AG10803 (cell line): ENCODE results near the gene KCNJ3.

Experiments used
- DNase-seq: peaks from one replicate; pipeline ENCODE4 v3.0.0; 2010; ENCODE audit warnings: low read depth
- H3K4me3 ChIP-seq: 2 replicates; pipeline ENCODE4 v1.5.1; 2011; ENCODE audit warnings: mild to moderate bottlenecking, low read length, control low read depth
- TF ChIP-seq, protein P1 (sequence below): conservative IDR thresholded peaks from 2 replicates; pipeline ENCODE4 v1.5.1; 2011; ENCODE audit warnings: mild to moderate bottlenecking, low read length, control low read depth, inconsistent platforms

The KCNJ3 gene

DNA sequence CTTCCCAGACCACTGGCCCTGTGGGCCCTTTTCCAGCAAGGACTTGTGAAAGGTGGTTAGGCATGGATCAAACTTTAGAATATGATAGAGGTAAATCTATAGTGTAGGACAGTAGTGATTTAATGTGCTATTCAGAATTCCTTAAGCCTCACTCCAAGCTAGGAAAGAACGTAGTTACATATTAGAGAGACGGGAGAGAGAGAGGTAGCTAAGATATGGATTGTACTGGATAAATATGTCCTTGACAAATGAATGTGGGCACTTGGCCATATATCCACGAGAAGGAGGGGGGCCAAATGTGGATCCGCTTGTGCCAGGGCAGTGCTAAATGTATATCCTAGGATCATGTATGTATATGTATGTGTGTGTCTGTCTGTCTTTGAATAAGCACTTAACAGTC lies 6.5 kb downstream of the KCNJ3 start:
- DNase-seq = no peak
- H3K4me3 ChIP-seq = no peak overlapping the region
- TF ChIP-seq, protein P1, sequence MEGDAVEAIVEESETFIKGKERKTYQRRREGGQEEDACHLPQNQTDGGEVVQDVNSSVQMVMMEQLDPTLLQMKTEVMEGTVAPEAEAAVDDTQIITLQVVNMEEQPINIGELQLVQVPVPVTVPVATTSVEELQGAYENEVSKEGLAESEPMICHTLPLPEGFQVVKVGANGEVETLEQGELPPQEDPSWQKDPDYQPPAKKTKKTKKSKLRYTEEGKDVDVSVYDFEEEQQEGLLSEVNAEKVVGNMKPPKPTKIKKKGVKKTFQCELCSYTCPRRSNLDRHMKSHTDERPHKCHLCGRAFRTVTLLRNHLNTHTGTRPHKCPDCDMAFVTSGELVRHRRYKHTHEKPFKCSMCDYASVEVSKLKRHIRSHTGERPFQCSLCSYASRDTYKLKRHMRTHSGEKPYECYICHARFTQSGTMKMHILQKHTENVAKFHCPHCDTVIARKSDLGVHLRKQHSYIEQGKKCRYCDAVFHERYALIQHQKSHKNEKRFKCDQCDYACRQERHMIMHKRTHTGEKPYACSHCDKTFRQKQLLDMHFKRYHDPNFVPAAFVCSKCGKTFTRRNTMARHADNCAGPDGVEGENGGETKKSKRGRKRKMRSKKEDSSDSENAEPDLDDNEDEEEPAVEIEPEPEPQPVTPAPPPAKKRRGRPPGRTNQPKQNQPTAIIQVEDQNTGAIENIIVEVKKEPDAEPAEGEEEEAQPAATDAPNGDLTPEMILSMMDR = no peak

DNA sequence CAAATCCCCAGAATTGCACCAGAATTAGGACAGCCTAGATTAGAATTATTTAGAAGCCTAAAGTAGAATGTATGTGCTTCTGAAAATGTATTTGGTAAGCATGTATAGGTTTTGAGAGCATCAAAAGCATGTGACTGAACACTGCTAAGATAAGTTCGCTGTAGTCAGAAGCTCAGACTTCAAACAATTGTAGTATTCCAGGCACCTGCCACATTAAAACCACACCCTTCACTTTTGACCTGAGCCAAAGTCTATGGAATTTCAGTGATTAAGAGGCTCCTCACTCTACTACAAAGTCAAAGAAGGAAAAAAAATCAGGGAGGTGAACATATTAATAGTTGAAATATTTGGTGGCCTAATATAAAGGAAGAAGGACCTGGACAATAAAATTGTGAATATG lies 8.2 kb downstream of the KCNJ3 start:
- TF ChIP-seq, protein P1 = no peak
- no peak for DNase-seq
- no peak overlapping the region for H3K4me3 ChIP-seq

DNA sequence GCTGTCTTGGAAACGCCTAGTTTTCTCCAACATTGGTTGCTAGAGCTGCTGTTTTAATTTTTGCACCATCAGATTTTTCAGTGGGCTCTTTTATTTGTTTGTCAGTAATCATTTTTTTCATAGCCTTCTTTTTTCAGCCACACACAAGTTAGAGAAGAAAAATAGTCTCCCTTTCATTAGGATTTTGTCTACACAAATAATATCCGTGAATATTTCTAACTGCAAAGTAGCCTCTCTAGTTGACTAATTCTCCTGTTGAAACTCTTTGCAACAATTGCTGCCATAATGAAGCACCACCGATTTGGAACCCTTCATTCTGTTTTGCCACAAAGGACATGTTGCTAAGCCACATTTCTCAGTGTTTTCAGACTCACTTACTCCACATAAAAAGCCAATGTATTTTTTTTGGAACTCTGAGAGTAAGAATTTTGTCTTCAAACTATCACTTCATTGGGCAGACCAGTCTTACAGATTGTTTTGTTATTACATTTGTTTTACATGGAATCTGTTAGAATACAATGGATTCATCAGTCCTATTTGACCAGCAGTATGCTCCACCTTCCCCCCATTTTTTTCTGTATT lies 9.6 kb downstream of the KCNJ3 start:
- H3K4me3 ChIP-seq = no peak overlapping the region
- TF ChIP-seq, protein P1 = no peak
- no peak for DNase-seq

DNA sequence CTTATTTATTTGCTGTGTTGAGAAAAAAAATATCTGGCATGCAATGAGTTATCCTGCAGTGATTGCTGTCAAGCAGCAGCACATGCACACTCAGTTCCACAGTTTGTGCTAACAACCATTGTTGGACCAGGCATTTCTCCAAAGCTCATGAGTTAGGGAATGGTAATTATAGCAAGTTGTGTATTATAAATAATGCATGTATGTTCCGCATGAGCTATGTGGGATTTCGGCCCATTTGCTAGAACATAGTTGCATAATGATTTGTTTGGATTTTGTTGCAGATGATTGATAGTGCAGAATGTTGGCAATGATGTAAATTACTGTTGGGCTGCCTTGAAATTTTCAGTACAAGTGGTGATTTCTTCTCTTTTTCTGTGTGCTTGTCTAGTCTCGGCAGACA lies 10.7 kb downstream of the KCNJ3 start:
- DNase-seq = no peak
- TF ChIP-seq, protein P1 = no peak
- H3K4me3 ChIP-seq = no peak overlapping the region

DNA sequence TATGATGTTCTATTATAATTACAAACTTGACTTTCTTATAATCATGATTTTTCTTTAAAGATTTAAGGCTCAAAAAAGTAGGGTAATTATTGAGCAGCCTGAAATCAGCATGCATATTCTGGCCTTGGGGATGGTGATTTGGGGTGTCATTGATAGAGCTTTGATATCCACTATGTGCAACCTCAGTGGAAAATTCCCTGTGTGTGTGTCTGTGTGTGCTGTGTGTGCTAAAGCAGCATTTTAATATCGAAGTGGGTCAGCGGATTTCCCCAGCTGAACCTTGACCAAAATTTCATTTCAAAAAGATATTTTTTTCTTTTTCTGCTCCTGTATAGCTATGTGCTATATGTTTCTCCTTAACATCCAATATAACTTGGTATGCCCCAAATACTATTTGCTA lies 11.6 kb downstream of the KCNJ3 start:
- TF ChIP-seq, protein P1 = no peak
- H3K4me3 ChIP-seq = no peak overlapping the region
- DNase-seq = no peak

DNA sequence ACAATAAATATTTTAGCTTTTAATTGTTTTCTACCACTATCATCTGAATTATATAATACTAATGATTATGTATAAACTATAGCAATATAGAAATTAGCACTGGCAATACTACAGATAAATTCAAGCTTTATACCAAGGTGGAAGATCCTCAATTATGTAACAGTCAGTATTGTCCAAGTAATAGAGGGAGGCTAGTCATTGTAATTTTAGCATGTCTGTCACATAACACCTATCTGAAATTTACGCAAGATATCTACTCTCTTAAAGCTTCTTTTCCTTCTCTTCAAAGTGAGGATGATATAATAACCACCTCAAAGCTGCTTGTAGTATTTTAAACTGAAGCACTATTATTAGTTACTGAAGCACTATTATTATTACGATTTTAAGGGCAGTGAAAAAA lies 12.2 kb downstream of the KCNJ3 start:
- no peak for DNase-seq
- H3K4me3 ChIP-seq = no peak overlapping the region
- TF ChIP-seq, protein P1 = no peak

DNA sequence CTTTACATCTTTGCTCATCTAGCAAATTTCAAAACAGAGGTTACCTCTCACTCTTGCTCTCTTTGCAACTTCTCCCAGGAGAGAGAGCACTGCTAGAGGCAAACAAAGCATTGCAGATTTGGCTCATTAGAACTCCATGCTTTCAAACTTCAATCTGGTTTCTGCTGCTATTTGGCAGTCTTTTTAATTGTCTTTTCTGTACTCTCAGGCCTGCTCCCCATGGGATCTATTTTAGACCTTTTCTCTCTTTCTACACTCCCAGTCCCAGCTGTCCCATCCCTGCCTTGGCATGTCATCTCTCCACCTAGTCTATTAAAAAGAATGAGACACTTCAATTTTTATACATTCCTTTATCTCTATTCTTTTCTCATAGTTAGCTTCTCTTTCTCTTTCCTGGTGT lies 15.2 kb downstream of the KCNJ3 start:
- DNase-seq = no peak
- TF ChIP-seq, protein P1 = no peak
- H3K4me3 ChIP-seq = no peak overlapping the region
